ENCODE data around the gene SPTLC1. TPM values are rescaled to one million over a fixed set of nuclear protein-coding genes. Genes with fewer than 3 reads are reported as not detected.

The SPTLC1 gene
- total and polyA plus RNA-seq, 10 of the 15 experiments (the other 5 are each of a cell fraction or from before 2014, with no cell fraction given): 38.0 to 68.7 (median 52.8) TPM

DNA sequence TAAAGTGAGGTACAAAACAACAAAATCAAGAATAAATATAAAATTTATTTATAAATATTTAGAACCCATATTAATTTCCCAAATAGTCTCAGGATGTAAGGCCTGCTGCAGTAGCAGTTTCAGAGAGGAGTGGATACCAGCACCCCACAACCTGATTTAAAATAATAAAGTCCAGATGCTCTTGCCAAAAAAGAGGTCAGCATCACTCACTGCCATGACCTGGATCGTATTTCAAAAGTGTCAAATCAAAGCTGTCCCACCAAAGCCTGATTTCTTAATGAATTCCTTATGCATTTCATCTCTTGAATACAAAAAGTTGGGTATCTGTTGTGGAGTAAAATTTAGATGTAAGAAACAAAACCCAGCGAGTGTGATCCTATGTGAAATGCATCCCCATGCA is 107.2 kb downstream of the SPTLC1 start:
- TF ChIP-seq PML (IDR thresholded peaks at IDR 0.05; ENCODE audit: low read length) (no peak), RFX5 (IDR thresholded peaks at IDR 0.05; ENCODE audit: low read depth, low read length) (no peak), RAD21 (IDR thresholded peaks at IDR 0.05; ENCODE audit: insufficient read depth, low read depth, low read length) (no peak), CBX5 (IDR thresholded peaks at IDR 0.05; ENCODE audit: low read depth) (no peak), TAF1 (IDR thresholded peaks at IDR 0.05; ENCODE audit: borderline replicate concordance, low read depth, low read length) (no peak), BRCA1 (IDR thresholded peaks at IDR 0.05; ENCODE audit: low read depth, low read length) (no peak), USF1 (IDR thresholded peaks at IDR 0.05; ENCODE audit: borderline replicate concordance, extremely low read length, insufficient read depth, low read depth, low read length) (no peak), MEF2A (IDR thresholded peaks at IDR 0.05; ENCODE audit: insufficient read depth, low read depth, low read length) (no peak)
- H3K27ac ChIP-seq (ENCODE audit: control insufficient read depth, insufficient read depth): no peak overlapping the region
- H3K79me2 ChIP-seq (ENCODE audit: control insufficient read depth, insufficient read depth, low read length): no peaks in the 10 kb centered on the region
- H3K4me1 ChIP-seq (ENCODE audit: control insufficient read depth, insufficient read depth, low read length): no peaks in the 10 kb centered on the region
- ChIA-PET SMC1A (ENCODE audit: uncharacterized antibody, unreplicated experiment) (no interaction called here), RAD21 (ENCODE audit: unreplicated experiment) (no interaction called here), CTCF (no interaction called here), POLR2A (no interaction called here)
- FAIRE-seq: no peak
- intact Hi-C loops (cut with micrococcal nuclease; ENCODE audit: unreplicated experiment) (no loop called here), in situ Hi-C loops (cut with MboI) (no loop called here)
- no peaks in the 10 kb centered on the region for H3K27me3 ChIP-seq (replicated peaks in 1 of 2; ENCODE audit: control insufficient read depth in 2 of 2, insufficient read depth in 2 of 2, low read length in 1 of 2)
- no peak for ATAC-seq
- H2AFZ ChIP-seq (ENCODE audit: control insufficient read depth, low read depth, low read length): no peak overlapping the region
- H3K9ac ChIP-seq (ENCODE audit: control insufficient read depth, insufficient read depth, low read length): no peak overlapping the region
- H3K4me2 ChIP-seq (ENCODE audit: control insufficient read depth, insufficient read depth): no peak overlapping the region
- whole genome bisulfite sequencing (ENCODE audit: insufficient coverage, insufficient replicate concordance, low lambda C conversion rate, missing lambda C conversion rate): 11% methylated on average over 2 of the region's 2 CpGs
- BruUV-seq (replicated peaks): no TSS peak
- no peak overlapping the region for H3K4me3 ChIP-seq
- no peaks in the 10 kb centered on the region for H3K9me3 ChIP-seq (replicated peaks; ENCODE audit: control insufficient read depth, insufficient read depth, low read length)
- no peaks in the 10 kb centered on the region for H3K36me3 ChIP-seq (ENCODE audit: control insufficient read depth in 2 of 2, insufficient read depth in 2 of 2, low read length in 1 of 2)
- no peak for DNase-seq (ENCODE audit: low read depth, low spot score)
- H4K20me1 ChIP-seq (ENCODE audit: control insufficient read depth, insufficient read depth): no peaks in the 10 kb centered on the region

- no TSS peak for BruUV-seq (replicated peaks)
- Histone ChIP-seq H3K4me2 (ENCODE audit: control insufficient read depth, insufficient read depth) (no peak overlapping the region), H3K27ac (ENCODE audit: control insufficient read depth, insufficient read depth) (no peak overlapping the region), H2AFZ (ENCODE audit: control insufficient read depth, low read depth, low read length) (no peak overlapping the region), H3K4me1 (ENCODE audit: control insufficient read depth, insufficient read depth, low read length) (no peaks in the 10 kb centered on the region), H3K36me3 (ENCODE audit: control insufficient read depth in 2 of 2, insufficient read depth in 2 of 2, low read length in 1 of 2) (no peaks in the 10 kb centered on the region), H3K27me3 (replicated peaks in 1 of 2; ENCODE audit: control insufficient read depth in 2 of 2, insufficient read depth in 2 of 2, low read length in 1 of 2) (no peaks in the 10 kb centered on the region; a peak in 1 of 4 replicates), H3K9me3 (replicated peaks; ENCODE audit: control insufficient read depth, insufficient read depth, low read length) (no peaks in the 10 kb centered on the region), H3K79me2 (ENCODE audit: control insufficient read depth, insufficient read depth, low read length) (no peaks in the 10 kb centered on the region), H3K9ac (ENCODE audit: control insufficient read depth, insufficient read depth, low read length) (no peak overlapping the region), H4K20me1 (ENCODE audit: control insufficient read depth, insufficient read depth) (no peaks in the 10 kb centered on the region), H3K4me3 (no peak overlapping the region)
- 58% methylated on average over 13 of the region's 13 CpGs for WGBS (ENCODE audit: insufficient coverage, insufficient replicate concordance, low lambda C conversion rate, missing lambda C conversion rate)
- no peak for FAIRE-seq
- ATAC-seq: no peak
- RAD21 ChIA-PET (ENCODE audit: unreplicated experiment): no interaction called here
- CTCF ChIA-PET: no interaction called here
- no peak for DNase-seq (ENCODE audit: low read depth, low spot score)
- intact Hi-C loops (cut with micrococcal nuclease; ENCODE audit: unreplicated experiment) (no loop called here), in situ Hi-C loops (cut with MboI) (no loop called here)
- SMC1A ChIA-PET (ENCODE audit: uncharacterized antibody, unreplicated experiment): no interaction called here
- POLR2A ChIA-PET: no interaction called here
- TF ChIP-seq NR2C2 (IDR thresholded peaks at IDR 0.05; ENCODE audit: borderline replicate concordance, control insufficient read depth, insufficient read length, low read depth): no peak
- no peak for TF ChIP-seq SKIL (IDR thresholded peaks at IDR 0.05; ENCODE audit: low read depth, poor library complexity, severe bottlenecking)
- no peak for TF ChIP-seq E4F1 (IDR thresholded peaks at IDR 0.05; ENCODE audit: borderline replicate concordance, partially characterized antibody)
- TF ChIP-seq KDM1A (IDR thresholded peaks at IDR 0.05; ENCODE audit: borderline replicate concordance): no peak
- TF ChIP-seq ZNF24 (IDR thresholded peaks at IDR 0.05): no peak
Measured at GRCh38 chr9:92004045-92004392, 111.2 kb downstream of the SPTLC1 start.

Data from GM12878 (cell line).